Activated B cell treated with CpG ODN at 0.5 μM for 24 hours (primary cell): ENCODE measurements around the gene CHN2. TPM values are rescaled to one million over a fixed set of nuclear protein-coding genes. Genes with fewer than 3 reads are reported as not detected.

Source experiments
- ATAC-seq: fragments of 200-7000 bp; cut with Tn5 transposase; one replicate; pipeline ENCODE4 v1.10.0; 2021; ENCODE audit warnings: low read depth, mild to moderate bottlenecking, moderate library complexity
- CTCF ChIA-PET: fragments of 350-600 bp; sonication (Branson Sonifier 250); formaldehyde crosslinking; loops from one replicate; lab custom pipeline; 2021; ENCODE audit warnings: antibody characterized with exemption; lab: Charles Lee
- POLR2A ChIA-PET: fragments of 350-600 bp; sonication (Branson Sonifier 250); formaldehyde crosslinking; loops from one replicate; lab custom pipeline; 2021; ENCODE audit warnings: antibody characterized with exemption; lab: Charles Lee
- DNase-seq: peaks from one replicate; pipeline ENCODE4 v3.0.0; 2022
- H3K27ac Mint-ChIP-seq: one replicate; pipeline ENCODE4 v1.8.0; 2020; ENCODE audit warnings: mixed read lengths
- H3K27me3 Mint-ChIP-seq: one replicate; pipeline ENCODE4 v1.8.0; 2021; ENCODE audit warnings: mixed read lengths
- H3K36me3 Mint-ChIP-seq: one replicate; pipeline ENCODE4 v1.8.0; 2021; ENCODE audit warnings: low read depth, mixed read lengths
- H3K4me1 Mint-ChIP-seq: one replicate; pipeline ENCODE4 v1.8.0; 2021; ENCODE audit warnings: mixed read lengths
- H3K4me3 Mint-ChIP-seq: one replicate; pipeline ENCODE4 v1.8.0; 2020; ENCODE audit warnings: mild to moderate bottlenecking, mixed read lengths
- H3K9me3 Mint-ChIP-seq: one replicate; pipeline ENCODE4 v1.8.0; 2020; ENCODE audit warnings: mixed read lengths
- CTCF ChIP-seq: fragments of 200-600 bp; IDR thresholded peaks from one replicate; pipeline ENCODE4 v1.8.0; 2022; ENCODE audit warnings: antibody characterized with exemption, mild to moderate bottlenecking
- intact Hi-C: fragments of 100-400 bp; cut with micrococcal nuclease; formaldehyde crosslinking; loops from one replicate; pipeline ENCODE4 v1.15.1; 2024
- total RNA-seq: library from RNA; stranded (reverse); gene quantifications from 2 replicates; pipeline ENCODE4 v1.2.3, GENCODE V29; 2022

The CHN2 gene
- total RNA-seq, 1 donor from 2014 or later, result 1.8 TPM

DNA sequence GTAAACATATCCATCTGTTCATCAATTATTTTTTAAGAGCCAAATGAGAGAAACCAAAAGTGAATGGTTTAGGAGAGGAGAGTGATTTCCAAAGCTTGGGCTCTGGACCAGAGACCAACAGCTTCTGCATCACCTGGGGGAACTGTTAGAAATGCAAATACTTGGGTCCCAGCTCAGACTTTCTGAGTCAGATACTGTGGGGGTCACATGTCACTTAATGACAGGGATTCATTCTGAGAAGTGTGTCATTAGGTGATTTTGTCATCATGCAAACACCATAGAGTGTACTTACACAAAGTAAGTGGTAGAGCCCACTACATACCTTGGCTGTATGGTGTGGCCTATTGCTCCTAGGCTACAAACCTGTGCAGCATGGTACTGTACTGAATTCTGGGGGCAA lies 240.6 kb downstream of the CHN2 start:
- DNase-seq (no peak), ATAC-seq (no peak)
- H3K27me3 Mint-ChIP-seq, result no peaks in the 10 kb centered on the region
- ChIA-PET CTCF (no interaction called here), POLR2A (no interaction called here)
- TF ChIP-seq CTCF, result no peak
- no peaks in the 10 kb centered on the region for H3K36me3 Mint-ChIP-seq
- intact Hi-C loops, result no loop called here
- no peaks in the 10 kb centered on the region for H3K4me1 Mint-ChIP-seq
- no peaks in the 10 kb centered on the region for H3K9me3 Mint-ChIP-seq
- H3K4me3 Mint-ChIP-seq, result no peak overlapping the region
- H3K27ac Mint-ChIP-seq, result no peak overlapping the region

- POLR2A ChIA-PET, result no interaction called here
- CTCF ChIA-PET, result no interaction called here
- no peaks in the 10 kb centered on the region for H3K9me3 Mint-ChIP-seq
- no peaks in the 10 kb centered on the region for H3K36me3 Mint-ChIP-seq
- no peaks in the 10 kb centered on the region for H3K4me1 Mint-ChIP-seq
- no peak overlapping the region for H3K27ac Mint-ChIP-seq
- no peak for DNase-seq
- no peak for ATAC-seq
- no peak overlapping the region for H3K4me3 Mint-ChIP-seq
- intact Hi-C loops, result no loop called here
- no peak for TF ChIP-seq CTCF
- no peaks in the 10 kb centered on the region for H3K27me3 Mint-ChIP-seq
Measured at GRCh38 chr7:29435902-29436301, 241.3 kb downstream of the CHN2 start.

- no peak for ATAC-seq
- Mint-ChIP-seq H3K36me3 (no peaks in the 10 kb centered on the region), H3K27ac (no peak overlapping the region), H3K4me1 (no peaks in the 10 kb centered on the region), H3K9me3 (no peaks in the 10 kb centered on the region), H3K27me3 (no peaks in the 10 kb centered on the region), H3K4me3 (no peak overlapping the region)
- CTCF ChIA-PET, result no interaction called here
- TF ChIP-seq CTCF, result no peak
- POLR2A ChIA-PET, result no interaction called here
- no peak for DNase-seq
- intact Hi-C loops, result no loop called here
Measured at GRCh38 chr7:29442146-29442545, 247.6 kb downstream of the CHN2 start.

DNA sequence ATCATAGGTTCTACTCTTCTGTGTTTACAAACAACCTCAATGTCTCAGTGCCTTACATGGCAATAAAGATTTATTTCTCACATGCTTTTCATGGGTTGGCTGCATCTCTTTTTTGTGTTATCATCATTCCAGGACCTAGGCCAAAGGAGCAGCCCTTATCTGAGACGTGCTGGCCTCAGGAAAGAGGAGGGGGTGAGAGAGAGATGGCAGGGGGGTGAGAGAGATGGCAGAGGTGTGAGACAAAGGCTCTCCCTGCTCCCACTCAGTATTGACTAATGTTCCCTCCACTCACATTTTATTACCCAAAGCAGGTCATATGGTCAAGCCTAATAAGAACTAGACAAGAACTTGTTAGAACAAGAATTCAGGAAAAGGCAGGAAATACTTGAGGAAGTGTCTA lies 249.0 kb downstream of the CHN2 start:
- no peaks in the 10 kb centered on the region for H3K36me3 Mint-ChIP-seq
- no peak for DNase-seq
- no peak overlapping the region for H3K27ac Mint-ChIP-seq
- no peak overlapping the region for H3K4me3 Mint-ChIP-seq
- TF ChIP-seq CTCF, result no peak
- CTCF ChIA-PET, result no interaction called here
- no peak for ATAC-seq
- intact Hi-C loops, result no loop called here
- no peaks in the 10 kb centered on the region for H3K27me3 Mint-ChIP-seq
- no peaks in the 10 kb centered on the region for H3K9me3 Mint-ChIP-seq
- no peaks in the 10 kb centered on the region for H3K4me1 Mint-ChIP-seq
- POLR2A ChIA-PET, result no interaction called here

DNA sequence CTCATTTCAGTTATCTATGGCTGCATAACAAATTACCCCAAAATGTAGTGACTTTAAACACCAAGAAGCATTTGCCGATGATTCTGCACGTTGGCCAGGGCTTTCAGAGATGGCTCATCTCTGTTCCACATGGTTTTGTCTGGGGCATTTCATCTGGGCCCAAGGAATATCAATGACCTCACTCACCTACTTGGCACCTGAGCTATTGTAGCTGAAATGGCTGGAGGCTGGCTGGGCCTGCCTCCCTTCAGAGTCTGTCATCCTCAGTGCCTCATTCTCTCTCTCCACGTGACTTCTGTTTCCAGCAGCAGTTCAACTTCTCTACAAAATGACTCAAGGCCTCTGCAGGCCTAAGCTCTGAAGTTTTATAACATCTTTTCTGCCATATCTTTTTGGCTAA lies 249.7 kb downstream of the CHN2 start:
- Mint-ChIP-seq H3K4me3 (no peak overlapping the region), H3K9me3 (no peaks in the 10 kb centered on the region), H3K4me1 (no peaks in the 10 kb centered on the region), H3K36me3 (no peaks in the 10 kb centered on the region), H3K27ac (no peak overlapping the region), H3K27me3 (no peaks in the 10 kb centered on the region)
- ChIA-PET CTCF (no interaction called here), POLR2A (no interaction called here)
- DNase-seq (no peak), ATAC-seq (no peak)
- no peak for TF ChIP-seq CTCF
- intact Hi-C loops, result no loop called here
